Endothelial cell of umbilical vein (primary cell): ENCODE measurements around the gene SPEM2.

Source experiments
- CTCF ChIP-seq, 2 donors: IDR thresholded peaks; 1 replicate in 1 of 2; 2 replicates in 1 of 2; pipeline ENCODE4 v1.5.1; 2011; ENCODE audit warnings: low read length in 2 of 2, mild to moderate bottlenecking in 2 of 2, moderate library complexity in 2 of 2, control low read depth in 1 of 2, inconsistent platforms in 1 of 2, low read depth in 1 of 2; ENCODE audit not compliant: insufficient read depth in 1 of 2; ENCODE audit errors: extremely low read depth in 1 of 2
- POLR2AphosphoS5 ChIP-seq: IDR thresholded peaks from 2 replicates; pipeline ENCODE4 v1.6.1; 2012; ENCODE audit warnings: low read depth, mild to moderate bottlenecking, control low read depth, low read length, moderate library complexity; ENCODE audit not compliant: insufficient read depth

GRCh38 chr17:7445619-7445968, 20.2 kb downstream of the SPEM2 start:
- TF ChIP-seq CTCF (IDR thresholded peaks at IDR 0.05; ENCODE audit: extremely low read depth in 1 of 2, insufficient read depth in 1 of 2, low read depth in 1 of 2, low read length in 2 of 2), result no peak
- TF ChIP-seq POLR2AphosphoS5, result no peak
